Activated T-helper 17 cell treated with anti-CD3 and anti-CD28 coated beads, Interleukin-2, amount 50 U/mL, for 72 hours (primary cell): ENCODE data around the gene NPC2. TPM values are rescaled to one million over a fixed set of nuclear protein-coding genes. Genes with fewer than 3 reads are reported as not detected.

Experiments used
- ATAC-seq: fragments of 150-1000 bp; cut with Tn5 transposase; replicated peaks from 2 replicates; pipeline ENCODE4 v1.10.0; 2021; ENCODE audit warnings: mild to moderate bottlenecking, moderate library complexity
- H3K27ac Mint-ChIP-seq: one replicate; pipeline ENCODE4 v1.8.0; 2022; ENCODE audit warnings: mixed read lengths
- H3K27me3 Mint-ChIP-seq: one replicate; pipeline ENCODE4 v1.8.0; 2022; ENCODE audit warnings: mixed read lengths
- H3K36me3 Mint-ChIP-seq: one replicate; pipeline ENCODE4 v1.8.0; 2022; ENCODE audit warnings: low read depth, mild to moderate bottlenecking, mixed read lengths
- H3K4me1 Mint-ChIP-seq: one replicate; pipeline ENCODE4 v1.8.0; 2022; ENCODE audit warnings: mixed read lengths
- H3K4me3 Mint-ChIP-seq: one replicate; pipeline ENCODE4 v1.8.0; 2022; ENCODE audit warnings: mild to moderate bottlenecking, mixed read lengths
- H3K9me3 Mint-ChIP-seq: one replicate; pipeline ENCODE4 v1.8.0; 2022; ENCODE audit warnings: mixed read lengths
- total RNA-seq, 2 donors: library from RNA; stranded (reverse); gene quantifications; one replicate each; pipeline ENCODE4 v1.2.3, GENCODE V29; 2022

NPC2 gene
- total RNA-seq, 2 donors from 2014 or later = 34.1 to 37.2 TPM

DNA sequence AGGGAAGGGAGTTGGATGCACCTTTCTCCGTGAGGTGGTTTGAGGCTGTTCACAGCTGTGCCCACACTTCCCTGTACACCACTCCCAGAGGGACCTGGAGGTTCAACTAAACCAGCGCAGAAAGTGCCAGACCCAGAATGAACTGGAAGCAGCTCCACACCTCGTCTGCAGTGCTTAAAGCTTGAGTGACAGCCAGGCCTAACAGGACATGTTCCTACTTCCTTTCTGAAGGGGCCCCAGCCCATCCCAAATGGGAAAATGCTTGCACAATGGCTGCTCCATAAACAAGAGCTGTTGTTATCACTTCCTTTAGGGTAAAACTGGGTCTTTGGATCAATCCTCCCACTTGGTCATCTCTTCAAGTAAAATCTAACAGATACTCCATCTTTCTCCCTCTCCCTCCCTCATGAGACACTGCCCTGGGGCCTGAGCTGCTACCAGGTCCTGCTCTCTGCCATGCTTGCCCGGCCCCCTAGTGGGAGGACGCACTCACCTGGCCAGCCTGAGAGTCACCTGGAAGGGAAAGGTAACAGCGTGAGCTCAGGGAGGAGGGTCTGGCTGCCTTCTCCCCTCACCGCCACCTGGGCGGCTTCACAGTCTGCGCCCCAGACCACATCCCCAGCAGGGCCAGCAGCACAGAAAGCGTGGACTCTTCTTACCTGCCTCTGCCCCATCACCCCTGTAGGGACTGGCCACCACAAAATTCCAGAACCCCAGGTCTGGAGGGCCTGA is 33.9 kb upstream of the NPC2 start:
- no peak for ATAC-seq
- H3K27me3 Mint-ChIP-seq = peaks cover 6% of the 10 kb centered on the region
- no peaks in the 10 kb centered on the region for H3K4me1 Mint-ChIP-seq
- H3K4me3 Mint-ChIP-seq = no peak overlapping the region
- H3K27ac Mint-ChIP-seq = no peak overlapping the region
- H3K36me3 Mint-ChIP-seq = no peaks in the 10 kb centered on the region
- H3K9me3 Mint-ChIP-seq = no peaks in the 10 kb centered on the region

DNA sequence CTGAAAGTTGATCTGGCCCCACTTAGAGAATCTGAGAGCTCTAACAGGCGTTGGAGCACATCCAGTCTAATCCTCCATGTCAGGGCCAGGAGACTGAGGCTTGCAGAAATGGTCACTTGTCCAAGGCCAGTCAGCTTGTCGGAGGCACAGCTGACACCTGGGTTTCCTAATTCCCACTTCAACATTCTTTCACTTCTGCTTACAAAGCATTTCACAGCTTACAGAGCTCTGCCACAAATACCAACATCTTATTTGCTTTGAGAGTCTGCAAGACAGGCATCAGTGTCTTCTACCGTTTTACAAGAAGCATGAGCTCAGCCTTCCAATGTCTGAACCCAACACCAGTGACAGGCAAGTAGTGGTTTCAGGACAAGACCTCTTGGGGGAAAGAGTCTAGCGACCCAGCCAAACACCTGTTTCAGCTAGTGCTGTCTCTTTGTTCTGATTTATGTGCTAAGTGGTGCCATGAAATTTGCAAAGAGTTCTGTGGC is 32.3 kb upstream of the NPC2 start:
- Mint-ChIP-seq H3K4me1 (no peaks in the 10 kb centered on the region), H3K9me3 (no peaks in the 10 kb centered on the region), H3K4me3 (no peak overlapping the region)

GRCh38 chr14:74524812-74525135 is 31.7 kb upstream of the NPC2 start:
- Mint-ChIP-seq H3K4me1 (no peaks in the 10 kb centered on the region), H3K9me3 (no peaks in the 10 kb centered on the region), H3K36me3 (no peaks in the 10 kb centered on the region), H3K4me3 (no peak overlapping the region), H3K27me3 (peaks cover 6% of the 10 kb centered on the region), H3K27ac (no peak overlapping the region)
- ATAC-seq = no peak

More for the DNA sequence above, 32.3 kb upstream of the NPC2 start:
- no peak overlapping the region for H3K27ac Mint-ChIP-seq
- ATAC-seq = no peak
- no peaks in the 10 kb centered on the region for H3K36me3 Mint-ChIP-seq
- peaks cover 6% of the 10 kb centered on the region for H3K27me3 Mint-ChIP-seq

- peaks cover 6% of the 10 kb centered on the region for H3K27me3 Mint-ChIP-seq
- H3K27ac Mint-ChIP-seq = no peak overlapping the region
- ATAC-seq = no peak
Observed at GRCh38 chr14:74524076-74524811, 31.1 kb upstream of the NPC2 start.

DNA sequence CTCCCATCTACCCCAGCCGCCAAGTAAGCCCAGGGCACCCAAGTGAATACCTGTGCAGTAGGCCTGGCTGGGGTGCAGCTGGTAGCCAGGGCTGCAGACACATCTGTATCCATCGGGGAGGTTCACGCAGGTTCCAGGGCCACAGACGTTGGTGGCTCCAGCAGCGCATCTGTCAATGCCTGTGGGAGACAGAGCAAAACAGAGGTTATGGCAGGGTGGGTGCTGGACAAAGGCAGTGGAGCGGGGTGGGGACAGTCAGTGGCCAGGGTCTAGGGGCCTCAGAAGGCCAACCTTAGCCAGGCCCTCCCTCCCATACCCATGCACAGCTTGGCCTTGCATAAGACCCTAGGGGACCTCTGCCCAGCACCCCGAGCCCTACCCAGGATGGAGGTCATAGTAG is 29.6 kb upstream of the NPC2 start:
- no peak for ATAC-seq

More at GRCh38 chr14:74524076-74524811, 31.1 kb upstream of the NPC2 start:
- Mint-ChIP-seq H3K9me3 (no peaks in the 10 kb centered on the region), H3K4me1 (no peaks in the 10 kb centered on the region), H3K4me3 (no peak overlapping the region), H3K36me3 (no peaks in the 10 kb centered on the region)

GRCh38 chr14:74521756-74522155 is 28.7 kb upstream of the NPC2 start:
- Mint-ChIP-seq H3K27ac (no peak overlapping the region), H3K4me1 (no peaks in the 10 kb centered on the region), H3K27me3 (peaks cover 6% of the 10 kb centered on the region), H3K36me3 (no peaks in the 10 kb centered on the region), H3K9me3 (no peaks in the 10 kb centered on the region), H3K4me3 (no peak overlapping the region)
- no peak for ATAC-seq

More for the DNA sequence above, 29.6 kb upstream of the NPC2 start:
- Mint-ChIP-seq H3K4me3 (no peak overlapping the region), H3K9me3 (no peaks in the 10 kb centered on the region), H3K36me3 (no peaks in the 10 kb centered on the region), H3K27me3 (peaks cover 6% of the 10 kb centered on the region), H3K4me1 (no peaks in the 10 kb centered on the region), H3K27ac (no peak overlapping the region)

- H3K4me3 Mint-ChIP-seq = no peak overlapping the region
- no peak overlapping the region for H3K27ac Mint-ChIP-seq
- H3K4me1 Mint-ChIP-seq = no peaks in the 10 kb centered on the region
- H3K36me3 Mint-ChIP-seq = no peaks in the 10 kb centered on the region
- ATAC-seq = no peak
- H3K9me3 Mint-ChIP-seq = no peaks in the 10 kb centered on the region
- H3K27me3 Mint-ChIP-seq = peaks cover 11% of the 10 kb centered on the region
Observed at GRCh38 chr14:74519316-74520074, 26.4 kb upstream of the NPC2 start.

GRCh38 chr14:74518221-74518620 is 25.1 kb upstream of the NPC2 start:
- Mint-ChIP-seq H3K4me1 (no peaks in the 10 kb centered on the region), H3K9me3 (no peaks in the 10 kb centered on the region), H3K27ac (no peak overlapping the region), H3K27me3 (peaks cover 7% of the 10 kb centered on the region), H3K36me3 (no peaks in the 10 kb centered on the region), H3K4me3 (no peak overlapping the region)
- ATAC-seq = no peak

GRCh38 chr14:74517731-74518130 is 24.6 kb upstream of the NPC2 start:
- H3K4me1 Mint-ChIP-seq = no peaks in the 10 kb centered on the region
- ATAC-seq = no peak
- no peaks in the 10 kb centered on the region for H3K9me3 Mint-ChIP-seq

DNA sequence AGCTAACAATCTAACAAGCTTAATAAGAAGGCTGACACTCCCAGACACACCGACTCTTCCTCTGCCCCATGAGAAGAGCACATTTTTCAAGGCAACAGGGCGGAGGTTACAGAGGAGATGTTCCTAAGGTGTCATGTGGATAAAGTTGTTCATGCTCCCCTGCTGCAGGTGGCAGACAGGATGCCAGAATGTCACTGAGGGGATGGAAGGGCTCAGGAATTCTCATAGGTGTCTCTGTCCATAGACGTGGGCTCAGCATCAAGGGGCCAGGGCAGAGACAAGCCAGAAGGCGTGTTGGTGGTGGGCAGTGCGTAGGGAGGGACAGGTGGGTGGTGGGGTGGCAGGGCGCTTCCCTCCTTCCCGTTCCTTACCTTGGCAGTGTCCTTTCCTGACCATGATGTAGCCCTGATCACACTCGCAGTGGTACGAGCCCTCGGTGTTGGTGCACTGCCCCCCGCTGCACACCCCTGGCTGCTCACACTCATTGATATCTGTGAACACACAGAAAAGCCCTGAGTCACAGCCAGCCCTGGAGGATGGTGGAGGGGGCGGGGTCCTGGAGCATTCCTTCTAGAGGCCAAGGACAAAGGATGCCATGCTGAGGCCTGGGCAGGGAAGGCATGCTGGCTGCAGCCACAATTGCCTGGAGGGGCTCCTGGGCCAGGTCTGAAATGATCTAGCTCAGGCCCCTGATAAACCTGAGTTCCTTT is 23.5 kb upstream of the NPC2 start:
- Mint-ChIP-seq H3K27ac (no peak overlapping the region), H3K9me3 (no peaks in the 10 kb centered on the region), H3K36me3 (no peaks in the 10 kb centered on the region), H3K4me3 (no peak overlapping the region), H3K27me3 (peaks cover 8% of the 10 kb centered on the region), H3K4me1 (no peaks in the 10 kb centered on the region)
- no peak for ATAC-seq

More at GRCh38 chr14:74517731-74518130, 24.6 kb upstream of the NPC2 start:
- H3K27me3 Mint-ChIP-seq = peaks cover 7% of the 10 kb centered on the region
- no peak overlapping the region for H3K4me3 Mint-ChIP-seq
- H3K36me3 Mint-ChIP-seq = no peaks in the 10 kb centered on the region
- no peak overlapping the region for H3K27ac Mint-ChIP-seq

DNA sequence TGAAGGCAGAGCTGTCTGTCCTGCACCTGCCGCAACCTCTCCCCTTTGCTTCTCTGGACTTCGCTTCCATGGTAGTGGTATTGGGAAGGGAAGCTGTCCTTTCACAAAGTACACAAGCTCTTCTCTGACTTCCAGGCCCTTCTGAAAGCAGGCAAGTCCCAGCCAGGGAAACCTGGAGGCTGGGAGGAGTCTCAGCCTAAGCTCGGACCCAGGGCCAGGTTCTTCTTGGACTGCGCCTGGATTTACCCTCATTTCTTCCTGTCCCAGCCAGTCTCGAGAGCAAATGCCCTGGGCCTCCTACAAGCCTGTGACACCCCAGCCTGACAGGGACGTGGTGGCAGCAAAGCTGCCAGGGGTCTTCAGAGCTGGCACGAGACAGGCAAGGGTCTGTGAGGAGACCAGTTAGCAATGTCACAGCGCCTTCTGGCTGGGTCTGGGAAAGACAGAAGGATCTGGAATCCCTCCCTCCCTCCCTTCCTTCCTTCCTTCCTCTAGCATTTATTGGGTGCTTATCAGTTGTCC is 22.8 kb upstream of the NPC2 start:
- H3K27ac Mint-ChIP-seq = no peak overlapping the region
- H3K4me3 Mint-ChIP-seq = no peak overlapping the region
- H3K9me3 Mint-ChIP-seq = no peaks in the 10 kb centered on the region
- H3K4me1 Mint-ChIP-seq = no peaks in the 10 kb centered on the region
- H3K36me3 Mint-ChIP-seq = no peaks in the 10 kb centered on the region
- peaks cover 12% of the 10 kb centered on the region for H3K27me3 Mint-ChIP-seq
- ATAC-seq = no peak

DNA sequence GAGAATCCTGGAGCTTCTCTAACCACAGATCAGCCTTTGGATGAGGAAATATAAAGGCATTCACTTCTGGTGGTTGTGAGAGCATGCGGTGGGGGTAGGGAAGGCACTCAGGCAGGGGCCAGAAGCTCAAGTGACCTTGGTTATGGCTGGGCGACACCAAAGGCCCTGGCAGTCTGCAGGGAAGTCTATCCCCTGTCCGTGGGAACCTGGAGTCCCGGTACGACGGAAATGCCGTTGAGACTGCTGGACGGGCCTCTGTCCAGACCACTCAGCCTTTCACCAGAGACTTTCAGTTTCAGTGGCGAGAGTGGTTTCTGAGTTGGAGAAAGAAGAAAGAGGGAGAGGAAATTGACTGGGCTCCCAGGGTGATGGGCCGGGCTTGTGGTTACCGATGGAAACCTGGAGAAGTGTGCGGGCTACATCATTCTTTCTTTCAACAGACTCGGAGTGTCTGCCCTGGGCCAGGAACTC is 21.4 kb upstream of the NPC2 start:
- ATAC-seq = peak; percentile 21
- H3K4me1 Mint-ChIP-seq = no peaks in the 10 kb centered on the region

DNA sequence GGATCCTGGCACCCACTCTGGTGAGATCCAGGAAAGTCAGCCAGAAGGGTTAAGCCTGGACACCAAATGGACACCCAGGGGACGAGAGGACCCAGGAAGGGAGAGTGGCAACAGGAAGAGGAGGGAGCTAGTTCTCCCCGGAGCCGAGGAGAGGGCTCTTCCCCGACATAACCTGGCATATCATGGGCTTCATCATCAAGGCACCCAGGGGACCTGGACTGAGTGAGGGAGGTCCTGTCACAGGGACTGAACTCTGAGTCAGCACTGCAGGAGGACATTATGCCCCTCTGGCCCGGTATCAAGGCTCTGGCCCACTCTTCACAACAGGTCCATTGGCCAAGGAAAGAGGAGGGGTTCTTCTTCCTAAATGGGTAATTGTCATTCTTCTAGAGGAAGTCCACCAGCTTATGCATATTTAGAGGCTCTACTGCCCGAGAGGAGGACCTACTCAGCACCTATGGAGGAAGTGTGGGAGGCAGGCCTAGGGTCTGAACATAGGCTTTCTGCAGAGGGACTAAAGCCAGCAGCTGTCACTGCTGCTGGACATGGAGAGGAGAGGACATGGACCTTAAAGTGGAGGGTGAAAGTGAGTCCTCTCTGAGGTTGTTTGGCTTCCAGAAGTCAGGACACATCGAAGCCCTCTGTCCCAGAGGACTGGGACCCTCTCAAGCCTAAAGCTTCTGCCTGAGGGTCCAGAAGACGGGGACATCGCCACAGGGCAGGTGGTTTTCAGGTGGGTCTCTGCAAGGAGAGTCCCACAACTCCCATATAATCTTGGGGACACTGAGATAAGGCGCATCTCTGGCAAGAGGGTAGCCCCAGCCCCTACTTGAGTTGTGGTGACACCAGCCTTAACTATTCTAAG is 19.1 kb upstream of the NPC2 start:
- Mint-ChIP-seq H3K27ac (no peak overlapping the region), H3K9me3 (no peaks in the 10 kb centered on the region), H3K4me1 (no peaks in the 10 kb centered on the region), H3K36me3 (no peaks in the 10 kb centered on the region), H3K27me3 (peaks cover 12% of the 10 kb centered on the region), H3K4me3 (no peak overlapping the region)
- ATAC-seq = no peak

More for the DNA sequence above, 21.4 kb upstream of the NPC2 start:
- Mint-ChIP-seq H3K4me3 (no peak overlapping the region), H3K27ac (no peak overlapping the region), H3K36me3 (no peaks in the 10 kb centered on the region), H3K9me3 (no peaks in the 10 kb centered on the region), H3K27me3 (peaks cover 12% of the 10 kb centered on the region)
